GM12891 (cell line): Measurements from ENCODE around the gene DNASE2.

Experiments used
- DNase-seq: peaks from one replicate; pipeline ENCODE4 v3.0.0; 2011; ENCODE audit warnings: low spot score; ENCODE audit not compliant: insufficient read length
- FAIRE-seq: peaks from 2 replicates; lab custom pipeline; 2011; peaks lifted over from hg19 to GRCh38; lab: Jason Lieb, UNC
- PAX5 ChIP-seq: IDR thresholded peaks from 2 replicates; pipeline ENCODE4 v1.6.1; 2011; ENCODE audit warnings: low read length, moderate library complexity, mild to moderate bottlenecking; ENCODE audit not compliant: insufficient read depth, severe bottlenecking
- POLR2A ChIP-seq: IDR thresholded peaks from 2 replicates; pipeline ENCODE4 v1.6.1; 2011; ENCODE audit warnings: low read depth, low read length, control low read depth
- POLR2AphosphoS5 ChIP-seq: IDR thresholded peaks from 2 replicates; pipeline ENCODE4 v1.6.1; 2011; ENCODE audit warnings: low read depth, low read length, control low read depth
- POU2F2 ChIP-seq: IDR thresholded peaks from 2 replicates; pipeline ENCODE4 v1.6.1; 2011; ENCODE audit warnings: low read depth, mild to moderate bottlenecking, control low read depth, low read length, moderate library complexity
- SPI1 ChIP-seq: IDR thresholded peaks from 2 replicates; pipeline ENCODE4 v1.6.1; 2011; ENCODE audit warnings: low read depth, low read length, control low read depth
- TAF1 ChIP-seq: IDR thresholded peaks from 2 replicates; pipeline ENCODE4 v1.6.1; 2011; ENCODE audit warnings: low read depth, low read length, control low read depth

Gene DNASE2

DNA sequence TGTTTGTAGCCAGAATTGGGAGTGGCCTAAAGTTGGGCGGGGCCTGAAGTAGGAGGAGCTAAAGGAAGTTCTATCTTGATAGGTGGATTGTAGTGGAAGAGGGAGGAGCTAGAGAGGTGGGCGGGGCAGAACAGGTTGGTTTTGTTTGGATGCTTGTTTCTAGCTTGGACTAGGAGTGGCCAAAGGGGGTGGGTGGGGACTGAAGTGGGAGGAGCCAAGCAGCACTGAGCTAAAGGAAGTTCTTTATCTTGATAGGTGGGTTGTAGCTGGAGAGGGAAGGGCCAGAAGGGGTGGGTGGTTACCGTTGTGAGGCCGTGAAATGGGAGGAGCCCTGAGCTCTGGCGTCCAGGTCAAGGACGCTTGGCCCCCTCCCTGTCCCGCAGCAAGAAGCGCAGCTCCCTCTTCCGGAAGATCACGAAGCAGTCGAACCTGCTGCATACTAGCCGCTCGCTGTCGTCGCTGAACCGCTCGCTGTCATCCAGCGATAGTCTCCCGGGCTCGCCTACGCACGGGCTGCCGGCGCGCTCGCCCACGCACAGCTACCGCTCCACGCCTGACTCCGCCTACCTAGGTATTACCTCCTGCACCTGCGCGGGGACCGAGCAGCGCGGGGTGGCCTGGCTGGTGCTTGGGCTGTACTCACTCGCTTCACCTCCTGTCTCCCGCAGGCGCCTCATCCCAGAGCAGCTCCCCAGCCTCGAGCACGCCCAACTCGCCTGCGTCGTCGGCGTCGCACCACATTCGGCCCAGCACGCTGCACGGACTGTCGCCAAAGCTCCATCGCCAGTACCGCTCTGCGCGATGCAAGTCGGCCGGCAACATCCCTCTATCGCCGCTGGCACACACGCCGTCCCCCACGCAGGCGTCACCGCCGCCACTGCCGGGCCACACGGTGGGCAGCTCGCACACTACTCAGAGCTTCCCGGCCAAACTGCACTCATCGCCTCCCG is 8.0 kb downstream of the DNASE2 start:
- FAIRE-seq (no peak), DNase-seq (peak; percentile 55)
- TF ChIP-seq TAF1 (no peak), POLR2AphosphoS5 (no peak), PAX5 (no peak), SPI1 (no peak), POLR2A (no peak), POU2F2 (no peak)

DNA sequence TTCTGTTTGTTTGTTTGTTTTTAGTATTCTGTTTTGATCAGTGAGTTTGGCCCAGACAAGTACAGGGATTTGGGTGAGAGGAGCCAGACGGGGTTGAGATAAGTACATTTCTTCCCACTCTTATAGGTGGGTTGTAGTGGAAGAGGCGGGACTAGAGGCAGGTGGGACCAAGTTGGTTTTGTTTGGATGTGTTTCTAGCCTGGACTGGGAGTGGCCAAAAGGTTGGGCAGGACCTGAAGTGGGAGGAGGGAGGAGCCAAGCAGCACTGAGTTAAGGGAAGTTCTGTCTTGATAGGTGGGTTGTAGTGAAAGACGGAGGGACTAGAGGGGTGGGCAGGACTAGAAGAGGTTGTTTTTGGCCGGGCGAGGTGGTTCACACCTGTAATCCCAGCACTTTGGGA is 9.0 kb downstream of the DNASE2 start:
- FAIRE-seq = no peak
- no peak for DNase-seq
- TF ChIP-seq PAX5 (no peak), SPI1 (no peak), POU2F2 (no peak), TAF1 (no peak), POLR2A (no peak), POLR2AphosphoS5 (no peak)

DNA sequence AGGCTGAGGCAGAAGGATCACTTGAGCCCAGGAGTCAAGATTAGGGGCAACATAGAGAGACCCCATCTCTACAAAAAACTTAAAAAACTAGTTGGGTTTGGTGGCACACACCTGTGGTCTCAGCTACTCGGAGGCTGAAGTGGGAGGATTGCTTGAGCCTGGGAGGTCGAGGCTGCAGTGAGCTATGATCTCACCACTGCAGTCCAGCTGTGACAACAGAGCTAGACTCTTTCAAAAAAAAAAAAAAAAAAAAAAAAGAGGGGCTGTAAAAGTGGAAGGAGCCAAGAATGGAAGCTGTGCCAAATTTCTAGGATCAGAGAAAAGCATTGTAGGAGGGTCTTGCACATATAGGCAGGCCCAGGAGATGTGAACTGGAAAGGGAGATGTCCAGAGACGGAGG is 9.6 kb downstream of the DNASE2 start:
- TF ChIP-seq PAX5 (no peak), POLR2A (no peak), POLR2AphosphoS5 (no peak), SPI1 (no peak), TAF1 (no peak), POU2F2 (no peak)
- no peak for DNase-seq
- no peak for FAIRE-seq

DNA sequence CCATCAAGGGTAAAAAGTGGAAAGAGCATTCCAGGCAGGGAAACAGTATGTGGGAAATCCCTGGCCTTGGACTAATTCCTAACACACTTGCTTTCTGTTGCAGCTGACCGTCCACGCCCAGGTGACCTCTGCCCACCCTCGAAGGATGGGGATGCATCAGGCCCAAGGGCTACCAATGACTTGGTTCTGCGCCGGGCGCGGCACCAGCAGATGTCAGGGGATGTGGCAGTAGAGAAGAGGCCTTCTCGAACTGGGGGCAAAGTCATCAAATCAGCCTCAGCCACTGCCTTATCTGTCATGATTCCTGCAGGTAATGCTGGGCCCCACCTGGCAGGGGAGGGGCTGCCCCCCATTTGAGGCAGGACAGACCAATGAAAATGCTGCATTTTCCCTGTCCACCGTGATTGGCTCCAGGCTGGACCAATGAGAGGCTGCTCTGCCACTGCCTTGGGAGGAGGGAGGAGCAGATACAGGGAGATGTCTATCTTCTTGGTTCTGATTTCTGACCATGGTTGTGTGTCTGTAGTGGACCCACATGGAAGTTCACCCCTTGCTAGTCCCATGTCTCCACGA is 12.6 kb downstream of the DNASE2 start:
- FAIRE-seq (peak; percentile 80), DNase-seq (peak; percentile 59)
- TF ChIP-seq TAF1 (no peak), POLR2AphosphoS5 (no peak), POU2F2 (no peak), SPI1 (no peak), POLR2A (no peak), PAX5 (no peak)

DNA sequence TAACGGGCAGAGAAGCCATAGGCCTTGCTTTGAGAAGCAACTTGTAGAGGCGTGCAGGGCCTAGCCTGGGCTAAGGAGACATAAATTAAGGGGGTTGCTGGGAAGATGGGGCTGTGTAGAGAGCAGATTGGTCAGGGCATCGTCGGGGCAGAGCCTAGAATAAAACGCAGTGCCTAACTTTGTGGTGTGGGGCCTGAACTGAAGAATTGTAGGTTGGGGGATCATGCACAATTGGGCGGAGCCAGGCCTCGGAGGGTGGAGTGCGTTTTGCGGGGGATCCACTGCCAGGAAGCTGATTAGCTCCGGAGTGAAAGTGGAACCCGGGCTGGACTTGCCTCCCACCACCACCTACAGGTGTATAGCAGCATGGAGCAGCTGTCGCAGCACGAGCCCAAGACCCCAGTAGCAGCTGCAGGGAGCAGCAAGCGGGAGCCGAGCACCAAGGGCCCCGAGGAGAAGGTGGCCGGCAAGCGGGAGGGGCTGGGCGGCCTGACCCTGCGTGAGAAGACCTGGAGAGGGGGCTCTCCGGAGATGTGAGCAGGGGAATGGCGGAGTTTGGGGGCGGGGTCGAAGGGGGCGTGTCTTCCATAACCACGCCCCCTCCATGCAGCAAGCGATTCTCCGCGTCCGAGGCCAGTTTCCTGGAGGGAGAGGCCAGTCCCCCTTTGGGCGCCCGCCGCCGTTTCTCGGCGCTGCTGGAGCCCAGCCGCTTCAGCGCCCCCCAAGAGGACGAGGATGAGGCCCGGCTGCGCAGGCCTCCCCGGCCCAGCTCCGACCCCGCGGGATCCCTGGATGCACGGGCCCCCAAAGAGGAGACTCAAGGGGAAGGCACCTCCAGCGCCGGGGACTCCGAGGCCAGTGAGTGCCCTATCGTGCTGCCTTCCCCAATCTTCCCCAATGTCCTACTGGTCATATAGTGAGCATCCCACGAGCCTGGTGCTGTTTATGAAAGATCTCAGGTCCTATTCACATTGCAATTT is 13.8 kb downstream of the DNASE2 start:
- DNase-seq = peak; percentile 93
- TF ChIP-seq TAF1 = no peak
- no peak for TF ChIP-seq POLR2A
- TF ChIP-seq POLR2AphosphoS5 = no peak
- no peak for TF ChIP-seq SPI1
- no peak for TF ChIP-seq POU2F2
- TF ChIP-seq PAX5 = no peak
- peak; percentile 91 for FAIRE-seq

DNA sequence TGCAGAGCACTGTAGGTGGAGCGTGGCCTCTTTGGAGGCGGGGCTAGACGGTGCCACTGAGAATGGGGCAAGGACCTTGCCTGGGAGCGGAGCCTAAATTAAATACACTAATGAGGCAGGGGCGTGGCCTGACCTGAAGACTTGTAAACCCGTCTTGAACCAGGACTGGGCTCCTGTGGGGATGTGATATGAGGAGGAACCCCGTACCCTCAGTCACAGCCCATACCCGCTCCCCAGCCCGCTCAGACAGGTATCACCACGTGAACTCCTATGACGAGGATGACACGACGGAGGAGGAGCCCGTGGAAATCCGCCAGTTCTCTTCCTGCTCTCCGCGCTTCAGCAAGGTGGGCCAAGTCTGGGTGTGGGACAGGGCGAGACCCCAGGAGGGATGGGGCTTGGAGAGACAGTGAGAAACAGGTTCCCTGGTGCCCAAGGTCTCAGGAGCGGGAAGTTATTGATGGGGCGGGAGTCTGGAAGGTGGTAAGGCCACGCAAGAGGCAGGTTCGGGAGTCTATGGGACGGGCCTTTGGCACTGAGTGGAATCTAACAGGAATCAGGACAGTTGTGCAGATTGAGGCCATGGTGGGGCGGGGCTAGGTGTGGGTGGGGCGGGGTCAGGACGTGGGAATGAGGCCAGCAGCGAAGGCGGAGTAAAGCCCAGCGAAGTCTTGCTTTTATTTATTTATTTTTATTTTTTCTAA is 14.7 kb downstream of the DNASE2 start:
- FAIRE-seq = no peak
- TF ChIP-seq PAX5 = no peak
- no peak for TF ChIP-seq POLR2AphosphoS5
- TF ChIP-seq SPI1 = no peak
- TF ChIP-seq POU2F2 = no peak
- no peak for TF ChIP-seq TAF1
- TF ChIP-seq POLR2A = no peak
- no peak for DNase-seq

DNA sequence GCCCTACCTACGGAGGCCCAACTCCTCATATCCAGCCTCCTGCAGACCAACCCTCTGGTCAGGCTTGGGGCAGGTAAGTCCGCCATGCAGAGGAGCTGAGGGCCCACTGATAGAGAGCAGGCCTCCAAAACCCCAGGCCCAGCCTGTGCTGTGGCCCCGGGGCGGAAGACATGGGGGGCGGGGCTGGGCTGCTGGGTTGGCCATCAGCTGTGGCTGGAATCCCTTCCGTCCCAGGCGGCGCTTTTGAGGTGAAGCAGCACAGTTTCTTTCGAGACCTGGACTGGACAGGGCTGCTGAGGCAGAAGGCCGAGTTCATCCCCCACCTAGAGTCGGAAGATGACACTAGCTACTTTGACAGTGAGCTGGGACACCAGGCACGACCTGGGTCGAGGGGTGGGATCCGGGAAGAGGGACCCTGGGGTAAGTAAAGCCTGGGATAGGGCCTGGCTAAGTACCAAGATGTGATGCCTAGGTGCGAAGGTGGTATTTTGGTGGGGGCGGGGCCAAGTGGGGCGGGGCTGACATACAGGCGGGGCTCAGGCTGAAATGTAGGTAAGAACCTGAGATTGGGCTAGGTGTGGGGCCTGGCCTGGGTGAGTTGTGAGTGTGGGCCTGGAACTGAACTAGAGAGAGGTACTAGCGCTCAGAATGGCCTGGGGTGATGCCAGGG is 15.4 kb downstream of the DNASE2 start:
- TF ChIP-seq PAX5 (no peak), POLR2A (no peak), POU2F2 (no peak), SPI1 (no peak), TAF1 (no peak), POLR2AphosphoS5 (no peak)
- FAIRE-seq (no peak), DNase-seq (no peak)
